Measurements from ENCODE around the gene CACNA1I.

GRCh38 chr22:39734866-39735265 lies 164.3 kb downstream of the CACNA1I start:
- no peak for TF ChIP-seq CTCF (IDR thresholded peaks at IDR 0.05)
- TF ChIP-seq POLR2AphosphoS5 (IDR thresholded peaks at IDR 0.05), result no peak
- TF ChIP-seq POLR2A (IDR thresholded peaks at IDR 0.05), result no peak

Measured in sigmoid colon (tissue), 4 donors.